Neutrophil (primary cell): ENCODE measurements around the gene TAL2.
"Not testable (repeated sequence)": the region's sequence is repeated elsewhere in the genome, so short reads cannot be mapped to it uniquely, and the experiment has no call there.

Experiments
- H3K27ac ChIP-seq: fragments of 200-600 bp; sonication (generic); 2 replicates; pipeline ENCODE4 v1.5.1; 2016; ENCODE audit warnings: mild to moderate bottlenecking, moderate library complexity
- H3K27me3 ChIP-seq: fragments of 200-600 bp; sonication (generic); 2 replicates; pipeline ENCODE4 v1.6.0; 2016; ENCODE audit warnings: mild to moderate bottlenecking
- H3K36me3 ChIP-seq: fragments of 200-600 bp; sonication (generic); 2 replicates; pipeline ENCODE4 v1.5.1; 2017
- H3K4me1 ChIP-seq, 2 experiments: fragments of 200-600 bp in 1 of 2; sonication (generic) in 1 of 2; 1 replicate in 1 of 2; 2 replicates in 1 of 2; pipeline versions ENCODE4 v1.5.1 to v1.6.1; 2013 to 2016; ENCODE audit warnings: low read depth in 1 of 2, low read length in 1 of 2, mild to moderate bottlenecking in 1 of 2, moderate library complexity in 1 of 2; ENCODE audit not compliant: control insufficient read depth in 1 of 2, insufficient read depth in 1 of 2
- H3K4me3 ChIP-seq, 2 experiments: fragments of 200-600 bp in 1 of 2; sonication (generic) in 1 of 2; 1 replicate in 1 of 2; 2 replicates in 1 of 2; pipeline ENCODE4 v1.5.1; 2013 to 2016; ENCODE audit warnings: low read depth in 1 of 2, low read length in 1 of 2, mild to moderate bottlenecking in 1 of 2, moderate library complexity in 1 of 2
- H3K9me3 ChIP-seq: fragments of 200-600 bp; sonication (generic); 2 replicates; pipeline ENCODE4 v1.5.1; 2016
- TF ChIP-seq, protein P1 (sequence below): fragments of 200-600 bp; sonication (generic); IDR thresholded peaks from 2 replicates; pipeline ENCODE4 v1.5.1; 2016; ENCODE audit warnings: antibody characterized with exemption

TAL2 gene

DNA sequence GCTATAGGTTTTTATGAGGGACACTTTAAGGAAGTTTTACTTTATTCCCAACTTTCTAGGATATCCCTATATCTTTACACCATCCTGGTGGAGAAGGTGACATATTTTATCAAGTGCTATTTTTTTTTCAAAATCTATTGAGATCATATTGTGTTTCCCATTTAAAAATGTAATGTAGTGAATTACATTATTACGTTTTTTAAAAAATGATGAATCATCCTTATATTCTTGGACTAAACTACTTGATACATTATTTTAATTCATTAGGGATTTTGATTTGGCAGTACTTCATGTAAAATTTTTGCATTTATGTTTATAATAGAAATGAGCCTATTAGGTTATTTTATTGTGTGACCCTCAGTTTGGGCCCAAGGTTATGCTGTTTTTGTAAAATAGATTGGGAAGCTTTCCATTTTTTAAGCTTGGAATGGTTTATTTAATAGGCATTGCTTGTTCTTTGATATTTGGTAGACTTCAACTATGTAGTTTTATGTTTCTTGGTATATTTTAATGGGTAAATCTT, 36.2 kb downstream of the TAL2 start:
- no peak overlapping the region for H3K4me3 ChIP-seq
- peaks cover 14 to 16% of the 10 kb centered on the region in 2 experiments for H3K4me1 ChIP-seq
- TF ChIP-seq, protein P1, sequence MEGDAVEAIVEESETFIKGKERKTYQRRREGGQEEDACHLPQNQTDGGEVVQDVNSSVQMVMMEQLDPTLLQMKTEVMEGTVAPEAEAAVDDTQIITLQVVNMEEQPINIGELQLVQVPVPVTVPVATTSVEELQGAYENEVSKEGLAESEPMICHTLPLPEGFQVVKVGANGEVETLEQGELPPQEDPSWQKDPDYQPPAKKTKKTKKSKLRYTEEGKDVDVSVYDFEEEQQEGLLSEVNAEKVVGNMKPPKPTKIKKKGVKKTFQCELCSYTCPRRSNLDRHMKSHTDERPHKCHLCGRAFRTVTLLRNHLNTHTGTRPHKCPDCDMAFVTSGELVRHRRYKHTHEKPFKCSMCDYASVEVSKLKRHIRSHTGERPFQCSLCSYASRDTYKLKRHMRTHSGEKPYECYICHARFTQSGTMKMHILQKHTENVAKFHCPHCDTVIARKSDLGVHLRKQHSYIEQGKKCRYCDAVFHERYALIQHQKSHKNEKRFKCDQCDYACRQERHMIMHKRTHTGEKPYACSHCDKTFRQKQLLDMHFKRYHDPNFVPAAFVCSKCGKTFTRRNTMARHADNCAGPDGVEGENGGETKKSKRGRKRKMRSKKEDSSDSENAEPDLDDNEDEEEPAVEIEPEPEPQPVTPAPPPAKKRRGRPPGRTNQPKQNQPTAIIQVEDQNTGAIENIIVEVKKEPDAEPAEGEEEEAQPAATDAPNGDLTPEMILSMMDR: no peak
- H3K9me3 ChIP-seq: no peaks in the 10 kb centered on the region
- H3K36me3 ChIP-seq: no peaks in the 10 kb centered on the region
- no peak overlapping the region for H3K27ac ChIP-seq
- peaks cover 5% of the 10 kb centered on the region for H3K27me3 ChIP-seq

DNA sequence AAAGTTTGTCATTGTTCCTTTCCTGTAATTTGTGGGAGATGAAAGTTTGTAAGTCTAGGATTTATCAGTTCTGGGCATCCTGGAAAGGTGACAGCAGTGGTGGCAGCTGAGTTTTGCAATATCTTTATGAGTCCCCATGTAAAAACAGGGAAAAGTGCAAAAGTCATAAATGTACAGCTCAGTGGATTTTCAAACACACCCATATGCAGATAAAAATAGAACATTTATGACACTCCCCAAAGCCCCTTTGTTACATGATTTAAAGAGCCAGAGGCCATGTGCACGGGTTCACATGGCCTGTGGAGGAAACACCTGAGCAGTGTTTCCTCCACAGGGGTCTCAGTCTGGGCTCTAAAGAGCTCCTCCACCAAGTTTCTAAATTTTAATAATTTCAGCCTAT, 38.4 kb downstream of the TAL2 start:
- Histone ChIP-seq H3K27me3 (no peaks in the 10 kb centered on the region), H3K4me3 (no peak overlapping the region), H3K4me1 (peaks cover 0 to under 1% of the 10 kb centered on the region in 2 experiments), H3K36me3 (no peaks in the 10 kb centered on the region), H3K27ac (no peak overlapping the region), H3K9me3 (no peaks in the 10 kb centered on the region)
- TF ChIP-seq, protein P1: no peak

DNA sequence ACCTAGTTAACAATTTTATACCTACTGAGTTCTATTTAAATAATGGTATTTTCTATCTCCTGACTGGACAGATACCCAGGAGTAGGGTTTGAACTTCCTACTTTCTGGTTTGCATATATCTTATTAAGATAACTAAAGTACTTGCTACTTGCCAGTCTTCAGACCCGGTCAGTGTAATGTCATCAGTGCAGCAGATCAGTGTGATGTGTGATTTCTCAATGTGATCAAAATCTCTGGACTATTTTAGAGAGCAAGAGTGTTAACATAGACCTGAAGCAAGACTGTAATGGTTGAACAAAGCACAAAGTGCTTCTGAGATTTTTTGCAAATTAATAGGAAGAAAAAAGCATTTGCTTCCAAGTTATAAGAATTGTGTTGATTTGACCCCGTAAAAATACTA, 38.9 kb downstream of the TAL2 start:
- Histone ChIP-seq H3K4me3 (no peak overlapping the region), H3K4me1 (no peaks in the 10 kb centered on the region), H3K9me3 (no peaks in the 10 kb centered on the region), H3K36me3 (no peaks in the 10 kb centered on the region), H3K27ac (no peak overlapping the region), H3K27me3 (no peaks in the 10 kb centered on the region)
- TF ChIP-seq, protein P1: no peak

DNA sequence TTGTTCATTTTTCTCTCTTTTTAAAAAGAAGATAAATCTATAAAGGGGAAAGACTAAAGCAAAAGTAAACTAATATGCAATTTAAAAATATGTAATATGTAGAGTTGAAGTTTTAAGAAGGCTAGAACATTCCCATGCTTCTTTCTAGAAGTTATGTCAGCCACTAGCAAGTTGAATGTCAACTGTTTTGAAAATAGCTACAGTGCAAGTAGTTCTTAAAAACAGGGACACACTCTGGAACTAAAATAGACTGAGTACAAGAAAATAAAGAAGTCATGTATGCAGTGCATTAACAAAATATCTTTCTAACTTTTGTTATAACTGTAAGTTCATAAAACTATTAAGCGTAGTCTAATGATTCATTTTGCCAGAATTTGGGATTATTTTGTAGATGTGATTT, 40.0 kb downstream of the TAL2 start:
- Histone ChIP-seq H3K27ac (no peak overlapping the region), H3K9me3 (no peaks in the 10 kb centered on the region), H3K4me1 (no peaks in the 10 kb centered on the region), H3K36me3 (no peaks in the 10 kb centered on the region), H3K27me3 (no peaks in the 10 kb centered on the region), H3K4me3 (no peak overlapping the region)
- TF ChIP-seq, protein P1: no peak

DNA sequence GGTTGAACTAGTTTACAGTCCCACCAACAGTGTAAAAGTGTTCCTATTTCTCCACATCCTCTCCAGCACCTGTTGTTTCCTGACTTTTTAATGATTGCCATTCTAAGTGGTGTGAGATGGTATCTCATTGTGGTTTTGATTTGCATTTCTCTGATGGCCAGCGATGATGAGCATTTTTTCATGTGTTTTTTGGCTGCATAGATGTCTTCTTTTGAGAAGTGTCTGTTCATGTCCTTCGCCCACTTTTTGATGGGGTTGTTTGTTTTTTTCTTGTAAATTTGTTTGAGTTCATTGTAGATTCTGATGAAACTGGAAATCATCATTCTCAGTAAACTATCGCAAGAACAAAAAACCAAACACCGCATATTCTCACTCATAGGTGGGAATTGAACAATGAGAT, 41.4 kb downstream of the TAL2 start:
- not testable (repeated sequence) for H3K9me3 ChIP-seq, H3K27me3 ChIP-seq, H3K4me3 ChIP-seq, H3K4me1 ChIP-seq, H3K27ac ChIP-seq, H3K36me3 ChIP-seq

DNA sequence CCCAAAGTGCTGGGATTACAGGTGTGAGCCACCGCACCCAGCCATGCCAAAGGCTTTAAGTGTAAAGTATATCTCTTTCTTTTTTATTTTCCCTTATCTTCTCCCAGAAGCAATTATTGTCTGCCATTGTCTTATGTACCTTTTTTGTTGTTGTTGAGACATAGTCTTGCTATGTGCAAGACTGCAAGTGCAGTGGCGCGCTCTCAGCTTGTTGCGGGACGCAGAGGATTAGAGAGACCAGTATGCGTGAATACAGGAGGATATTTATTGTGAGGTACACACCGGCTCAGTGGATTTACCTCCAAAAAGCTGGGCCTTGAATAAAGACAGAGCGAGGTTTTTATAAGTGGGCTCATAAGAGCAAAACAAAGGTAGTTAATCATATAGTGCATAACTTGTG, 43.9 kb downstream of the TAL2 start:
- Histone ChIP-seq H3K4me3 (no peak overlapping the region), H3K27ac (no peak overlapping the region), H3K4me1 (no peaks in the 10 kb centered on the region), H3K9me3 (no peaks in the 10 kb centered on the region), H3K36me3 (no peaks in the 10 kb centered on the region), H3K27me3 (no peaks in the 10 kb centered on the region)
- TF ChIP-seq, protein P1: no peak
